WTC11 (cell line): ENCODE measurements around the gene PKP2. TPM values are rescaled to one million over a fixed set of nuclear protein-coding genes. Genes with fewer than 3 reads are reported as not detected.

Source experiments
- ATAC-seq: fragments of 200-7000 bp; cut with Tn5 transposase; 2 replicates; pipeline ENCODE4 v1.10.0; 2021; ENCODE audit warnings: mild to moderate bottlenecking, moderate library complexity
- CTCF ChIA-PET: fragments of 300-600 bp; sonication (Branson Sonifier 250); formaldehyde crosslinking; loops from one replicate; lab custom pipeline; 2021; ENCODE audit warnings: antibody characterized with exemption; lab: Charles Lee
- POLR2A ChIA-PET: fragments of 350-600 bp; sonication (Branson Sonifier 250); formaldehyde crosslinking; loops from one replicate; lab custom pipeline; 2021; ENCODE audit warnings: antibody characterized with exemption; lab: Charles Lee
- DNase-seq: peaks from one replicate; pipeline ENCODE4 v3.0.0; 2021; ENCODE audit warnings: low spot score
- H3K27ac Mint-ChIP-seq: 2 replicates; pipeline ENCODE4 v1.8.0; 2021; ENCODE audit warnings: mixed read lengths
- H3K27me3 Mint-ChIP-seq: 2 replicates; pipeline ENCODE4 v1.8.0; 2021; ENCODE audit warnings: low read depth, mild to moderate bottlenecking, moderate library complexity, mixed read lengths
- H3K36me3 Mint-ChIP-seq: 2 replicates; pipeline ENCODE4 v1.8.0; 2021; ENCODE audit warnings: mixed read lengths
- H3K4me1 Mint-ChIP-seq: 2 replicates; pipeline ENCODE4 v1.8.0; 2022; ENCODE audit warnings: mixed read lengths
- H3K4me3 Mint-ChIP-seq: 2 replicates; pipeline ENCODE4 v1.8.0; 2021; ENCODE audit warnings: mild to moderate bottlenecking, moderate library complexity, mixed read lengths
- H3K9me3 Mint-ChIP-seq: 2 replicates; pipeline ENCODE4 v1.8.0; 2021; ENCODE audit warnings: mixed read lengths
- EMX1 ChIP-seq: fragments of 250-450 bp; sonication (Bioruptor Pico); IDR thresholded peaks from 2 replicates; pipeline ENCODE4 v1.8.0; 2021; ENCODE audit warnings: mild to moderate bottlenecking
- ESRRA ChIP-seq: sonication (generic); formaldehyde crosslinking; IDR thresholded peaks from 2 replicates; pipeline ENCODE4 v1.8.1; 2022; ENCODE audit warnings: mild to moderate bottlenecking, missing genetic modification reagents, borderline replicate concordance
- FOXJ3 ChIP-seq: sonication (generic); formaldehyde crosslinking; IDR thresholded peaks from 2 replicates; pipeline ENCODE4 v1.9.0; 2021; ENCODE audit warnings: missing genetic modification reagents, mild to moderate bottlenecking, borderline replicate concordance
- FOXP4 ChIP-seq: sonication (generic); formaldehyde crosslinking; IDR thresholded peaks from 2 replicates; pipeline ENCODE4 v1.8.0; 2022; ENCODE audit warnings: mild to moderate bottlenecking, missing genetic modification reagents
- MYBL2 ChIP-seq: sonication (generic); formaldehyde crosslinking; IDR thresholded peaks from 2 replicates; pipeline ENCODE4 v1.8.1; 2023; ENCODE audit warnings: mild to moderate bottlenecking, moderate library complexity, missing genetic modification reagents
- OVOL2 ChIP-seq: fragments of 250-450 bp; sonication (Bioruptor Pico); IDR thresholded peaks from 2 replicates; pipeline ENCODE4 v1.9.0; 2021; ENCODE audit warnings: mild to moderate bottlenecking, borderline replicate concordance
- SP1 ChIP-seq: sonication (generic); formaldehyde crosslinking; conservative IDR thresholded peaks from 2 replicates; pipeline ENCODE4 v1.8.1; 2022; ENCODE audit warnings: missing genetic modification reagents
- USF2 ChIP-seq: sonication (generic); formaldehyde crosslinking; IDR thresholded peaks from 2 replicates; pipeline ENCODE4 v1.8.1; 2023; ENCODE audit warnings: mild to moderate bottlenecking, missing genetic modification reagents, moderate library complexity
- ZNF425 ChIP-seq: fragments of 250-450 bp; sonication (Bioruptor Pico); conservative IDR thresholded peaks from 2 replicates; pipeline ENCODE4 v1.9.0; 2021; ENCODE audit warnings: mild to moderate bottlenecking
- ZNF671 ChIP-seq: fragments of 250-450 bp; sonication (Bioruptor Pico); IDR thresholded peaks from 2 replicates; pipeline ENCODE4 v1.8.0; 2021; ENCODE audit warnings: mild to moderate bottlenecking
- total RNA-seq: library from RNA; stranded (reverse); gene quantifications from 3 replicates; pipeline ENCODE4 v1.2.3, GENCODE V29; 2021
- TF ChIP-seq, protein P1 (sequence below): sonication (generic); formaldehyde crosslinking; IDR thresholded peaks from 2 replicates; pipeline ENCODE4 v1.8.1; 2023; ENCODE audit warnings: mild to moderate bottlenecking, missing genetic modification reagents
- TF ChIP-seq, protein P2 (sequence below): sonication (generic); formaldehyde crosslinking; IDR thresholded peaks from 2 replicates; pipeline ENCODE4 v1.8.0; 2022; ENCODE audit warnings: mild to moderate bottlenecking, missing genetic modification reagents
- TF ChIP-seq, protein P3 (sequence below): sonication (generic); formaldehyde crosslinking; IDR thresholded peaks from 2 replicates; pipeline ENCODE4 v1.8.1; 2022; ENCODE audit warnings: mild to moderate bottlenecking, moderate library complexity, missing genetic modification reagents
- TF ChIP-seq, protein P4 (sequence below): sonication (generic); formaldehyde crosslinking; IDR thresholded peaks from 2 replicates; pipeline ENCODE4 v1.8.1; 2023; ENCODE audit warnings: mild to moderate bottlenecking, missing genetic modification reagents, borderline replicate concordance
- TF ChIP-seq, protein P5 (sequence below): sonication (generic); formaldehyde crosslinking; IDR thresholded peaks from 2 replicates; pipeline ENCODE4 v1.8.0; 2022; ENCODE audit warnings: missing genetic modification reagents
- TF ChIP-seq, protein P6 (sequence below): sonication (generic); formaldehyde crosslinking; IDR thresholded peaks from 2 replicates; pipeline ENCODE4 v1.8.1; 2023; ENCODE audit warnings: mild to moderate bottlenecking, missing genetic modification reagents

Gene PKP2
- total RNA-seq, 1 experiment from 2014 or later: 22.0 TPM

GRCh38 chr12:32846053-32846452 is 50.5 kb downstream of the PKP2 start (continued):
- TF ChIP-seq, protein P1, sequence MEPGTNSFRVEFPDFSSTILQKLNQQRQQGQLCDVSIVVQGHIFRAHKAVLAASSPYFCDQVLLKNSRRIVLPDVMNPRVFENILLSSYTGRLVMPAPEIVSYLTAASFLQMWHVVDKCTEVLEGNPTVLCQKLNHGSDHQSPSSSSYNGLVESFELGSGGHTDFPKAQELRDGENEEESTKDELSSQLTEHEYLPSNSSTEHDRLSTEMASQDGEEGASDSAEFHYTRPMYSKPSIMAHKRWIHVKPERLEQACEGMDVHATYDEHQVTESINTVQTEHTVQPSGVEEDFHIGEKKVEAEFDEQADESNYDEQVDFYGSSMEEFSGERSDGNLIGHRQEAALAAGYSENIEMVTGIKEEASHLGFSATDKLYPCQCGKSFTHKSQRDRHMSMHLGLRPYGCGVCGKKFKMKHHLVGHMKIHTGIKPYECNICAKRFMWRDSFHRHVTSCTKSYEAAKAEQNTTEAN: no peak
- TF ChIP-seq USF2 (CRISPR knock-in tag) (no peak), OVOL2 (CRISPR knock-in tag) (no peak), ESRRA (no peak), ZNF671 (CRISPR knock-in tag) (no peak), FOXJ3 (CRISPR knock-in tag) (no peak)
- TF ChIP-seq, protein P2, sequence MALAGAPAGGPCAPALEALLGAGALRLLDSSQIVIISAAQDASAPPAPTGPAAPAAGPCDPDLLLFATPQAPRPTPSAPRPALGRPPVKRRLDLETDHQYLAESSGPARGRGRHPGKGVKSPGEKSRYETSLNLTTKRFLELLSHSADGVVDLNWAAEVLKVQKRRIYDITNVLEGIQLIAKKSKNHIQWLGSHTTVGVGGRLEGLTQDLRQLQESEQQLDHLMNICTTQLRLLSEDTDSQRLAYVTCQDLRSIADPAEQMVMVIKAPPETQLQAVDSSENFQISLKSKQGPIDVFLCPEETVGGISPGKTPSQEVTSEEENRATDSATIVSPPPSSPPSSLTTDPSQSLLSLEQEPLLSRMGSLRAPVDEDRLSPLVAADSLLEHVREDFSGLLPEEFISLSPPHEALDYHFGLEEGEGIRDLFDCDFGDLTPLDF (CRISPR knock-in tag): no peak
- TF ChIP-seq, protein P3, sequence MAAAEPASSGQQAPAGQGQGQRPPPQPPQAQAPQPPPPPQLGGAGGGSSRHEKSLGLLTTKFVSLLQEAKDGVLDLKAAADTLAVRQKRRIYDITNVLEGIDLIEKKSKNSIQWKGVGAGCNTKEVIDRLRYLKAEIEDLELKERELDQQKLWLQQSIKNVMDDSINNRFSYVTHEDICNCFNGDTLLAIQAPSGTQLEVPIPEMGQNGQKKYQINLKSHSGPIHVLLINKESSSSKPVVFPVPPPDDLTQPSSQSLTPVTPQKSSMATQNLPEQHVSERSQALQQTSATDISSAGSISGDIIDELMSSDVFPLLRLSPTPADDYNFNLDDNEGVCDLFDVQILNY (CRISPR knock-in tag): no peak

DNA sequence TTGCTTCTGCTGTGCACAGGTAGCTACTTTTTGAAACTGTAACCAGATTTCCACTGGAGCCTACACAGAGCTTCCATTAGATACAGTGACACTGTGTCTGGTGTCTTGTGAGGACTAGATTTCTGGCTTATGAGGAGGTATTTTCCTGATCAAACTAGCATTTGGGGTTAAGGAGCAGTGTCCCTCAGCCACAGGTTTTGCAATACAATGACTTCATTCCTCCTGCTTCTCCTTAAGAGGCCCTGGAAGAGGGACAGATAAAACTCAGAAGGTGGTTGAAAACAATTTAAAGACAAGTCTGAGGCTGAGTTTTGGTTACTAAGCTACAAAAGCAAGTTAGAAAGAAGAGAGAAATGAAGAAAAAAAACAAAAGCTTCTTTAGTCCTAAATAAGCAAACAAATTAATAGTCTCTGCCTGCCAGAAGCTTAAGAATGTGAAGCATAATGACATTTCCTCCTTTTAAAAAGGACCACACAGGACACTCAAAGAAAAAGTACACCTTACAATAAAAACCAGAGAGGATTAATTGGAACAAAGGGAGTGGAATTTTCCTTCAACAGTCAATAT is 53.0 kb downstream of the PKP2 start:
- H3K36me3 Mint-ChIP-seq: peaks cover 13% of the 10 kb centered on the region; the same call in 1 of the 2 replicates
- no peak for DNase-seq
- ChIA-PET CTCF (interaction anchor here (2.2 kb wide), 1 partner anchor 88 kb away, joined by 8 read pairs; the partner anchor contains the start of gene YARS2), POLR2A (interaction anchor here (0.6 to 1.5 kb wide), 2 partner anchors 15 to 53 kb away, joined by 3 to 5 read pairs; partner anchors contain the start of gene PKP2)
- H3K9me3 Mint-ChIP-seq: peaks cover under 1% of the 10 kb centered on the region; the same call in 1 of the 2 replicates
- peak; percentile 78 for ATAC-seq
- peak overlapping the region; percentile 89 for H3K27ac Mint-ChIP-seq
- H3K27me3 Mint-ChIP-seq: no peaks in the 10 kb centered on the region
- H3K4me3 Mint-ChIP-seq: peak overlapping the region; percentile 8; the same call in 1 of the 2 replicates
- H3K4me1 Mint-ChIP-seq: peaks cover 23% of the 10 kb centered on the region
- TF ChIP-seq MYBL2 (CRISPR knock-in tag) (no peak), EMX1 (CRISPR knock-in tag) (no peak), SP1 (CRISPR knock-in tag) (no peak), FOXP4 (no peak), ZNF425 (CRISPR knock-in tag) (no peak), OVOL2 (CRISPR knock-in tag) (no peak)
- TF ChIP-seq, protein P4, sequence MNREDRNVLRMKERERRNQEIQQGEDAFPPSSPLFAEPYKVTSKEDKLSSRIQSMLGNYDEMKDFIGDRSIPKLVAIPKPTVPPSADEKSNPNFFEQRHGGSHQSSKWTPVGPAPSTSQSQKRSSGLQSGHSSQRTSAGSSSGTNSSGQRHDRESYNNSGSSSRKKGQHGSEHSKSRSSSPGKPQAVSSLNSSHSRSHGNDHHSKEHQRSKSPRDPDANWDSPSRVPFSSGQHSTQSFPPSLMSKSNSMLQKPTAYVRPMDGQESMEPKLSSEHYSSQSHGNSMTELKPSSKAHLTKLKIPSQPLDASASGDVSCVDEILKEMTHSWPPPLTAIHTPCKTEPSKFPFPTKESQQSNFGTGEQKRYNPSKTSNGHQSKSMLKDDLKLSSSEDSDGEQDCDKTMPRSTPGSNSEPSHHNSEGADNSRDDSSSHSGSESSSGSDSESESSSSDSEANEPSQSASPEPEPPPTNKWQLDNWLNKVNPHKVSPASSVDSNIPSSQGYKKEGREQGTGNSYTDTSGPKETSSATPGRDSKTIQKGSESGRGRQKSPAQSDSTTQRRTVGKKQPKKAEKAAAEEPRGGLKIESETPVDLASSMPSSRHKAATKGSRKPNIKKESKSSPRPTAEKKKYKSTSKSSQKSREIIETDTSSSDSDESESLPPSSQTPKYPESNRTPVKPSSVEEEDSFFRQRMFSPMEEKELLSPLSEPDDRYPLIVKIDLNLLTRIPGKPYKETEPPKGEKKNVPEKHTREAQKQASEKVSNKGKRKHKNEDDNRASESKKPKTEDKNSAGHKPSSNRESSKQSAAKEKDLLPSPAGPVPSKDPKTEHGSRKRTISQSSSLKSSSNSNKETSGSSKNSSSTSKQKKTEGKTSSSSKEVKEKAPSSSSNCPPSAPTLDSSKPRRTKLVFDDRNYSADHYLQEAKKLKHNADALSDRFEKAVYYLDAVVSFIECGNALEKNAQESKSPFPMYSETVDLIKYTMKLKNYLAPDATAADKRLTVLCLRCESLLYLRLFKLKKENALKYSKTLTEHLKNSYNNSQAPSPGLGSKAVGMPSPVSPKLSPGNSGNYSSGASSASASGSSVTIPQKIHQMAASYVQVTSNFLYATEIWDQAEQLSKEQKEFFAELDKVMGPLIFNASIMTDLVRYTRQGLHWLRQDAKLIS (CRISPR knock-in tag): no peak
- TF ChIP-seq, protein P5, sequence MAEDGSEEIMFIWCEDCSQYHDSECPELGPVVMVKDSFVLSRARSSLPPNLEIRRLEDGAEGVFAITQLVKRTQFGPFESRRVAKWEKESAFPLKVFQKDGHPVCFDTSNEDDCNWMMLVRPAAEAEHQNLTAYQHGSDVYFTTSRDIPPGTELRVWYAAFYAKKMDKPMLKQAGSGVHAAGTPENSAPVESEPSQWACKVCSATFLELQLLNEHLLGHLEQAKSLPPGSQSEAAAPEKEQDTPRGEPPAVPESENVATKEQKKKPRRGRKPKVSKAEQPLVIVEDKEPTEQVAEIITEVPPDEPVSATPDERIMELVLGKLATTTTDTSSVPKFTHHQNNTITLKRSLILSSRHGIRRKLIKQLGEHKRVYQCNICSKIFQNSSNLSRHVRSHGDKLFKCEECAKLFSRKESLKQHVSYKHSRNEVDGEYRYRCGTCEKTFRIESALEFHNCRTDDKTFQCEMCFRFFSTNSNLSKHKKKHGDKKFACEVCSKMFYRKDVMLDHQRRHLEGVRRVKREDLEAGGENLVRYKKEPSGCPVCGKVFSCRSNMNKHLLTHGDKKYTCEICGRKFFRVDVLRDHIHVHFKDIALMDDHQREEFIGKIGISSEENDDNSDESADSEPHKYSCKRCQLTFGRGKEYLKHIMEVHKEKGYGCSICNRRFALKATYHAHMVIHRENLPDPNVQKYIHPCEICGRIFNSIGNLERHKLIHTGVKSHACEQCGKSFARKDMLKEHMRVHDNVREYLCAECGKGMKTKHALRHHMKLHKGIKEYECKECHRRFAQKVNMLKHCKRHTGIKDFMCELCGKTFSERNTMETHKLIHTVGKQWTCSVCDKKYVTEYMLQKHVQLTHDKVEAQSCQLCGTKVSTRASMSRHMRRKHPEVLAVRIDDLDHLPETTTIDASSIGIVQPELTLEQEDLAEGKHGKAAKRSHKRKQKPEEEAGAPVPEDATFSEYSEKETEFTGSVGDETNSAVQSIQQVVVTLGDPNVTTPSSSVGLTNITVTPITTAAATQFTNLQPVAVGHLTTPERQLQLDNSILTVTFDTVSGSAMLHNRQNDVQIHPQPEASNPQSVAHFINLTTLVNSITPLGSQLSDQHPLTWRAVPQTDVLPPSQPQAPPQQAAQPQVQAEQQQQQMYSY (CRISPR knock-in tag): no peak
- TF ChIP-seq, protein P6, sequence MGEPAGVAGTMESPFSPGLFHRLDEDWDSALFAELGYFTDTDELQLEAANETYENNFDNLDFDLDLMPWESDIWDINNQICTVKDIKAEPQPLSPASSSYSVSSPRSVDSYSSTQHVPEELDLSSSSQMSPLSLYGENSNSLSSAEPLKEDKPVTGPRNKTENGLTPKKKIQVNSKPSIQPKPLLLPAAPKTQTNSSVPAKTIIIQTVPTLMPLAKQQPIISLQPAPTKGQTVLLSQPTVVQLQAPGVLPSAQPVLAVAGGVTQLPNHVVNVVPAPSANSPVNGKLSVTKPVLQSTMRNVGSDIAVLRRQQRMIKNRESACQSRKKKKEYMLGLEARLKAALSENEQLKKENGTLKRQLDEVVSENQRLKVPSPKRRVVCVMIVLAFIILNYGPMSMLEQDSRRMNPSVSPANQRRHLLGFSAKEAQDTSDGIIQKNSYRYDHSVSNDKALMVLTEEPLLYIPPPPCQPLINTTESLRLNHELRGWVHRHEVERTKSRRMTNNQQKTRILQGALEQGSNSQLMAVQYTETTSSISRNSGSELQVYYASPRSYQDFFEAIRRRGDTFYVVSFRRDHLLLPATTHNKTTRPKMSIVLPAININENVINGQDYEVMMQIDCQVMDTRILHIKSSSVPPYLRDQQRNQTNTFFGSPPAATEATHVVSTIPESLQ (CRISPR knock-in tag): no peak
